Fibroblast of mammary gland (primary cell): ENCODE results near the gene LTV1.
"Not testable (repeated sequence)": the region's sequence is repeated elsewhere in the genome, so short reads cannot be mapped to it uniquely, and the experiment has no call there.

Source experiments
- DNase-seq: peaks from one replicate; pipeline ENCODE4 v3.0.0-alpha.2; 2010; ENCODE audit warnings: low read depth
- H3K4me3 ChIP-seq: 2 replicates; pipeline ENCODE4 v1.5.1; 2011; ENCODE audit warnings: low read depth, mild to moderate bottlenecking, low read length, moderate library complexity; ENCODE audit not compliant: control insufficient read depth
- TF ChIP-seq, protein P1 (sequence below): conservative IDR thresholded peaks from 2 replicates; pipeline ENCODE4 v1.5.1; 2011; ENCODE audit warnings: low read depth, low read length, inconsistent platforms; ENCODE audit not compliant: control insufficient read depth, insufficient read depth

The LTV1 gene

DNA sequence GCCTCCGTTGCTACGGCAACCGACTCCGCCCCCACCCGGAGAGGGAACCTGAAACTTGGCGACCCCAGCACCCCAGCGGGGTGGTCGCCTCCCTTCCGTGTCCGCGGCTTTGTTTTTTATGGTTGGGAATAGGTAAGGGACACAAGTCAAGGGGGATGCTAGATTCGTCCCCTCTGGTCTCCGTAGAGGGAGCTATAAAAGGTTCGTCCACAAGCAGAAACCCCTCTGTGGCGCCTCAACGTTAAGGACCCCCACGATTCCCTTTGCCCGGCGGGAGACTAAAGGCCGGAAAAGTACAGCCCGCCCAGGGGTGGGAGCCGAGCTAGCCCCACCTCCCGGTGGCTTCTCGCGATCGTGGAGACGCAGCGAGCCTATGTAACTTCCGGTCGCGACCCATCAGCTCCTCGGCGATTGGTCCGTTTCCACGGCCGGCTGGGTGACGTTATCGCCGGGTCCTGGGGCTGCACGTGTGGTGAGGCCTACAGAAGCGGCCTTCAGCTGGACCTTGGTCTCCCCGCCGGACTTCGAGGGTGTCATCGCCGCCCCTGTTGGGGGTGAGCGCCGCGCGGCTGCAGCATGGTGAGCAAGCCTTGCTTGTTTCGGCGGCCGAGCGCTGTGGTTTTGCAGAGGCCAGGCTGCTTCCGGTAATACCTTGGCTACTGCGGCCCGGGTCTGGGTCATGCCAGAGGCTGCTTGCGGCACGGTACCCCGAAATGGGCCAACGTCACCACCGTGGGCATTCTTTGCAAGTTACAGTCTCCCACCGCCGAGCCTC is at the start of gene LTV1:
Gene LTV1, plus strand, starts transcription at position 437 of the 775 bp plus-strand sequence. Its CDS starts 140 bp downstream, at position 577.
- TF ChIP-seq, protein P1, sequence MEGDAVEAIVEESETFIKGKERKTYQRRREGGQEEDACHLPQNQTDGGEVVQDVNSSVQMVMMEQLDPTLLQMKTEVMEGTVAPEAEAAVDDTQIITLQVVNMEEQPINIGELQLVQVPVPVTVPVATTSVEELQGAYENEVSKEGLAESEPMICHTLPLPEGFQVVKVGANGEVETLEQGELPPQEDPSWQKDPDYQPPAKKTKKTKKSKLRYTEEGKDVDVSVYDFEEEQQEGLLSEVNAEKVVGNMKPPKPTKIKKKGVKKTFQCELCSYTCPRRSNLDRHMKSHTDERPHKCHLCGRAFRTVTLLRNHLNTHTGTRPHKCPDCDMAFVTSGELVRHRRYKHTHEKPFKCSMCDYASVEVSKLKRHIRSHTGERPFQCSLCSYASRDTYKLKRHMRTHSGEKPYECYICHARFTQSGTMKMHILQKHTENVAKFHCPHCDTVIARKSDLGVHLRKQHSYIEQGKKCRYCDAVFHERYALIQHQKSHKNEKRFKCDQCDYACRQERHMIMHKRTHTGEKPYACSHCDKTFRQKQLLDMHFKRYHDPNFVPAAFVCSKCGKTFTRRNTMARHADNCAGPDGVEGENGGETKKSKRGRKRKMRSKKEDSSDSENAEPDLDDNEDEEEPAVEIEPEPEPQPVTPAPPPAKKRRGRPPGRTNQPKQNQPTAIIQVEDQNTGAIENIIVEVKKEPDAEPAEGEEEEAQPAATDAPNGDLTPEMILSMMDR: no peak

DNA sequence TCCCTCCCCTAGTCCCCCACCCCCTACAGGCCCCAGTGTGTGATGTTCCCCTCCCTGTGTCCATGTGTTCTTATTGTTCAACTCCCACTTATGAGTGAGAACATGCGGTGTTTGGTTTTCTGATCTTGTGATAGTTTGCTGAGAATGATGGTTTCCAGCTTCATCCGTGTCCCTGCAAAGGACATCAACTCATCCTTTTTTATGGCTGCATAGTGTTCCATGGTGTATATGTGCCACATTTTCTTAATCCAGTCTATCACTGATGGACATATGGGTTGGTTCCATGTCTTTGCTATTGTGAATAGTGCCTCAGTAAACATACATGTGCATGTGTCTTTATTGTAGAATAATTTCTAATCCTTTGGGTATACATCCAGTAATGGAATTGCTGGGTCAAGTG is 46.6 kb upstream of the LTV1 start:
- H3K4me3 ChIP-seq, DNase-seq: not testable (repeated sequence)

More for the DNA sequence above, at the start of gene LTV1:
- peak; percentile 95 for DNase-seq
- H3K4me3 ChIP-seq: peak within 1 kb of the TSS; percentile 77

DNA sequence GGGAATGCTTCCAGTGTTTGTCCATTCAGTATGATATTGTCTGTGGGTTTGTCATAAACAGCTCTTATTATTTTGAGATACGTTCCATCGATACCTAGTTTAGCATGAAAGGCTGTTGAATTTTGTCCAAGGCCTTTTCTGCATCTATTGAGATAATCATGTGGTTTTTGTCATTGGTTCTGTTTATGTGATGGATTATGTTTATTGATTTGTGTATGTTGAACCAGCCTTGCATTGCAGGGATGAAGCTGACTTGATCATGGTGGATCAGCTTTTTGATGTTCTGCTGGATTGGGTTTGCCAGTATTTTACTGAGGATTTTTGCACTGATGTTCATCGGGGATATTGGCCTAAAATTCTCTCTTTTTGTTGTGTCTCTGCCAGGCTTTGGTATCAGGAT is 44.7 kb upstream of the LTV1 start:
- not testable (repeated sequence) for DNase-seq, H3K4me3 ChIP-seq

GRCh38 chr6:143802833-143803565 is 40.1 kb upstream of the LTV1 start:
- DNase-seq: peak; percentile 75
- TF ChIP-seq, protein P1: no peak
- H3K4me3 ChIP-seq: no peak overlapping the region

- TF ChIP-seq, protein P1: no peak
- H3K4me3 ChIP-seq: no peak overlapping the region
- DNase-seq: no peak
Measured at GRCh38 chr6:143803769-143804568, 39.2 kb upstream of the LTV1 start.

- TF ChIP-seq, protein P1: no peak
- peak; percentile 24 for DNase-seq
- no peak overlapping the region for H3K4me3 ChIP-seq
Measured at GRCh38 chr6:143804835-143805239, 38.3 kb upstream of the LTV1 start.

- TF ChIP-seq, protein P1: no peak
- peak; percentile 86 for DNase-seq
- H3K4me3 ChIP-seq: no peak overlapping the region
Measured at GRCh38 chr6:143806282-143807102, 36.6 kb upstream of the LTV1 start.
